H9 (cell line): ENCODE data around the gene SLC39A7. TPM values are rescaled to one million over a fixed set of nuclear protein-coding genes. Genes with fewer than 3 reads are reported as not detected.

Experiments
- DNase-seq: peaks from one replicate; pipeline ENCODE4 v3.0.0-alpha.2; 2017
- H2AFZ ChIP-seq: one replicate; pipeline ENCODE4 v1.6.1; 2013; ENCODE audit warnings: mild to moderate bottlenecking, low read length, control low read depth, moderate library complexity
- H2AK5ac ChIP-seq: 2 replicates; pipeline ENCODE4 v1.6.1; 2013; ENCODE audit warnings: low read length, control low read depth, mixed read lengths; ENCODE audit not compliant: insufficient read length
- H2BK120ac ChIP-seq: one replicate; pipeline ENCODE4 v1.6.1; 2013; ENCODE audit warnings: low read depth, mild to moderate bottlenecking, low read length, control low read depth, inconsistent platforms; ENCODE audit not compliant: poor library complexity, severe bottlenecking
- H2BK12ac ChIP-seq: 2 replicates; pipeline ENCODE4 v1.6.1; 2013; ENCODE audit warnings: low read length, control low read depth, mixed read lengths, low read depth; ENCODE audit not compliant: insufficient read length
- H2BK15ac ChIP-seq: 2 replicates; pipeline ENCODE4 v1.6.1; 2013; ENCODE audit warnings: low read depth, low read length, control low read depth
- H2BK20ac ChIP-seq: one replicate; pipeline ENCODE4 v1.6.1; 2013; ENCODE audit warnings: low read depth, mild to moderate bottlenecking, low read length, control low read depth, inconsistent platforms; ENCODE audit not compliant: poor library complexity, severe bottlenecking
- H2BK5ac ChIP-seq: 2 replicates; pipeline ENCODE4 v1.6.1; 2013; ENCODE audit warnings: low read length, control low read depth, mixed read lengths; ENCODE audit not compliant: insufficient read length
- H3K14ac ChIP-seq: 2 replicates; pipeline ENCODE4 v1.6.1; 2013; ENCODE audit warnings: low read length, control low read depth; ENCODE audit not compliant: insufficient read depth
- H3K18ac ChIP-seq: 2 replicates; pipeline ENCODE4 v1.6.1; 2013; ENCODE audit warnings: low read depth, mild to moderate bottlenecking, mixed read lengths, low read length, control low read depth; ENCODE audit not compliant: insufficient read length
- H3K23ac ChIP-seq: 2 replicates; pipeline ENCODE4 v1.6.1; 2013; ENCODE audit warnings: low read length, control low read depth, mixed read lengths, low read depth; ENCODE audit not compliant: insufficient read length
- H3K23me2 ChIP-seq: 2 replicates; pipeline ENCODE4 v1.6.1; 2013; ENCODE audit warnings: low read depth, mild to moderate bottlenecking, mixed read lengths, low read length, control low read depth; ENCODE audit not compliant: insufficient read length, poor library complexity, severe bottlenecking
- H3K27ac ChIP-seq: 2 replicates; pipeline ENCODE4 v1.5.1; 2013; ENCODE audit warnings: low read length, control low read depth, mixed read lengths, low read depth; ENCODE audit not compliant: insufficient read length
- H3K27me3 ChIP-seq: 2 replicates; pipeline ENCODE4 v1.6.1; 2013; ENCODE audit warnings: low read length, control low read depth, inconsistent platforms; ENCODE audit not compliant: insufficient read depth
- H3K4ac ChIP-seq: 2 replicates; pipeline ENCODE4 v1.6.1; 2013; ENCODE audit warnings: low read depth, mild to moderate bottlenecking, control low read depth, inconsistent platforms, low read length, moderate library complexity
- H3K4me1 ChIP-seq: 2 replicates; pipeline ENCODE4 v1.6.1; 2013; ENCODE audit warnings: low read length, control low read depth, inconsistent platforms; ENCODE audit not compliant: insufficient read depth
- H3K4me2 ChIP-seq: 2 replicates; pipeline ENCODE4 v1.6.1; 2013; ENCODE audit warnings: low read length, control low read depth, mixed read lengths; ENCODE audit not compliant: insufficient read length, insufficient read depth
- H3K56ac ChIP-seq: 2 replicates; pipeline ENCODE4 v1.6.1; 2013; ENCODE audit warnings: low read depth, mild to moderate bottlenecking, mixed read lengths, low read length, control low read depth; ENCODE audit not compliant: insufficient read length
- H3K79me1 ChIP-seq: 2 replicates; pipeline ENCODE4 v1.6.1; 2013; ENCODE audit warnings: low read depth, mild to moderate bottlenecking, moderate library complexity, low read length, control low read depth, inconsistent platforms; ENCODE audit not compliant: insufficient read depth, poor library complexity, severe bottlenecking
- H3K79me2 ChIP-seq: 2 replicates; pipeline ENCODE4 v1.6.1; 2013; ENCODE audit warnings: low read length, control low read depth, inconsistent platforms; ENCODE audit not compliant: insufficient read depth
- H3K9ac ChIP-seq: 2 replicates; pipeline ENCODE4 v1.6.1; 2013; ENCODE audit warnings: low read length, control low read depth, mixed read lengths; ENCODE audit not compliant: insufficient read length; ENCODE audit errors: extremely low read depth
- H3K9me3 ChIP-seq: one replicate; pipeline ENCODE4 v1.6.1; 2013; ENCODE audit warnings: low read depth, low read length, inconsistent platforms; ENCODE audit not compliant: control insufficient read depth
- H3T11ph ChIP-seq: one replicate; pipeline ENCODE4 v1.6.1; 2013; ENCODE audit warnings: mild to moderate bottlenecking, low read length, control low read depth, inconsistent platforms
- H4K20me1 ChIP-seq: one replicate; pipeline ENCODE4 v1.6.1; 2013; ENCODE audit not compliant: control insufficient read depth, insufficient read length, insufficient read depth
- H4K5ac ChIP-seq: 2 replicates; pipeline ENCODE4 v1.6.1; 2013; ENCODE audit warnings: low read depth, mild to moderate bottlenecking, mixed read lengths, low read length, control low read depth; ENCODE audit not compliant: insufficient read length
- H4K8ac ChIP-seq: replicated peaks from 2 replicates; pipeline ENCODE4 v1.6.1; 2013; ENCODE audit warnings: low read length, control low read depth, mixed read lengths, low read depth; ENCODE audit not compliant: insufficient read length
- H4K91ac ChIP-seq: 2 replicates; pipeline ENCODE4 v1.6.1; 2013; ENCODE audit warnings: low read depth, mild to moderate bottlenecking, moderate library complexity, mixed read lengths, low read length, control low read depth; ENCODE audit not compliant: insufficient read length
- H3K27ac Mint-ChIP-seq, 3 experiments: 2 replicates in 2 of 3; 3 replicates in 1 of 3; pipeline ENCODE4 v1.8.0; 2020 to 2021; ENCODE audit warnings: mixed read lengths in 3 of 3, mild to moderate bottlenecking in 1 of 3, moderate library complexity in 1 of 3
- H3K27me3 Mint-ChIP-seq: 2 replicates; pipeline ENCODE4 v1.8.0; 2021; ENCODE audit warnings: low read depth, mild to moderate bottlenecking, moderate library complexity, mixed read lengths
- H3K36me3 Mint-ChIP-seq, 3 experiments: 2 replicates in 2 of 3; 3 replicates in 1 of 3; pipeline ENCODE4 v1.8.0; 2020 to 2021; ENCODE audit warnings: low read depth in 3 of 3, mixed read lengths in 3 of 3; ENCODE audit not compliant: insufficient read depth in 1 of 3
- H3K4me1 Mint-ChIP-seq, 2 experiments: 2 replicates each; pipeline ENCODE4 v1.8.0; 2020; ENCODE audit warnings: mixed read lengths in 2 of 2
- H3K4me3 Mint-ChIP-seq, 2 experiments: 2 replicates in 1 of 2; 3 replicates in 1 of 2; pipeline ENCODE4 v1.8.0; 2020 to 2021; ENCODE audit warnings: mild to moderate bottlenecking in 2 of 2, mixed read lengths in 2 of 2, moderate library complexity in 1 of 2
- H3K9me3 Mint-ChIP-seq, 2 experiments: 2 replicates in 1 of 2; 3 replicates in 1 of 2; pipeline ENCODE4 v1.8.0; 2020; ENCODE audit warnings: mild to moderate bottlenecking in 2 of 2, mixed read lengths in 2 of 2, moderate library complexity in 1 of 2
- WGBS: extraction: QIAGEN DNeasy Blood & Tissue Kit; methylation state at CpG from one replicate; pipeline ENCODE4 v1.1.7; 2013; ENCODE audit warnings: missing lambda C conversion rate, low lambda C conversion rate, mixed read lengths; ENCODE audit not compliant: insufficient read length; ENCODE audit errors: extremely low coverage; 5-methylcytosine and 5-hydroxymethylcytosine counted together
- total RNA-seq: library from RNA; stranded (reverse); gene quantifications from 2 replicates; pipeline ENCODE4 v1.2.1, GENCODE V29; 2021
- TF ChIP-seq, protein P1 (sequence below): fragments of 200-600 bp; sonication (generic); conservative IDR thresholded peaks from 3 replicates; pipeline ENCODE4 v1.8.0; 2021; ENCODE audit warnings: antibody characterized with exemption, mild to moderate bottlenecking

Gene SLC39A7
- total RNA-seq, 1 experiment from 2014 or later: 107 TPM

GRCh38 chr6:33172688-33173534 lies 27.8 kb upstream of the SLC39A7 start:
- Histone ChIP-seq H3K23me2 (no peaks in the 10 kb centered on the region), H4K20me1 (no peaks in the 10 kb centered on the region), H3K14ac (no peak overlapping the region; the same call in 1 of the 2 replicates), H3K27ac (no peak overlapping the region), H3K4me2 (no peak overlapping the region), H2BK15ac (no peak overlapping the region), H3K9me3 (no peaks in the 10 kb centered on the region), H3K18ac (no peak overlapping the region), H2BK12ac (no peak overlapping the region), H4K5ac (no peak overlapping the region), H2BK5ac (no peak overlapping the region), H2AK5ac (no peak overlapping the region), H4K91ac (no peak overlapping the region), H2AFZ (no peak overlapping the region), H3K9ac (no peak overlapping the region), H3T11ph (no peak overlapping the region), H3K27me3 (no peaks in the 10 kb centered on the region), H3K23ac (no peak overlapping the region), H3K79me1 (no peaks in the 10 kb centered on the region), H3K4me1 (no peaks in the 10 kb centered on the region), H3K4ac (no peak overlapping the region), H3K79me2 (no peaks in the 10 kb centered on the region), H2BK120ac (no peak overlapping the region), H2BK20ac (no peak overlapping the region), H4K8ac (no peak overlapping the region), H3K56ac (no peak overlapping the region)
- TF ChIP-seq, protein P1, sequence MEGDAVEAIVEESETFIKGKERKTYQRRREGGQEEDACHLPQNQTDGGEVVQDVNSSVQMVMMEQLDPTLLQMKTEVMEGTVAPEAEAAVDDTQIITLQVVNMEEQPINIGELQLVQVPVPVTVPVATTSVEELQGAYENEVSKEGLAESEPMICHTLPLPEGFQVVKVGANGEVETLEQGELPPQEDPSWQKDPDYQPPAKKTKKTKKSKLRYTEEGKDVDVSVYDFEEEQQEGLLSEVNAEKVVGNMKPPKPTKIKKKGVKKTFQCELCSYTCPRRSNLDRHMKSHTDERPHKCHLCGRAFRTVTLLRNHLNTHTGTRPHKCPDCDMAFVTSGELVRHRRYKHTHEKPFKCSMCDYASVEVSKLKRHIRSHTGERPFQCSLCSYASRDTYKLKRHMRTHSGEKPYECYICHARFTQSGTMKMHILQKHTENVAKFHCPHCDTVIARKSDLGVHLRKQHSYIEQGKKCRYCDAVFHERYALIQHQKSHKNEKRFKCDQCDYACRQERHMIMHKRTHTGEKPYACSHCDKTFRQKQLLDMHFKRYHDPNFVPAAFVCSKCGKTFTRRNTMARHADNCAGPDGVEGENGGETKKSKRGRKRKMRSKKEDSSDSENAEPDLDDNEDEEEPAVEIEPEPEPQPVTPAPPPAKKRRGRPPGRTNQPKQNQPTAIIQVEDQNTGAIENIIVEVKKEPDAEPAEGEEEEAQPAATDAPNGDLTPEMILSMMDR: peak; percentile 75
- H3K27me3 Mint-ChIP-seq: peaks cover 32% of the 10 kb centered on the region
- H3K27ac Mint-ChIP-seq: no peak overlapping the region; a peak in 2 of 7 replicates
- H3K36me3 Mint-ChIP-seq: no peaks in the 10 kb centered on the region; a peak in 2 of 7 replicates
- no peak overlapping the region; a peak in 1 of 5 replicates for H3K4me3 Mint-ChIP-seq
- H3K9me3 Mint-ChIP-seq: no peaks in the 10 kb centered on the region
- peak; percentile 56 for DNase-seq
- peaks cover 4 to 8% of the 10 kb centered on the region in 2 experiments for H3K4me1 Mint-ChIP-seq
- WGBS: no CpG with 5 or more reads among the region's 16 CpGs
